OCI-LY1 (cell line): ENCODE data around the gene MTLN.
"Not testable (repeated sequence)": the region's sequence is repeated elsewhere in the genome, so short reads cannot be mapped to it uniquely, and the experiment has no call there.

Experiments
- H2AFZ ChIP-seq: fragments of 200-600 bp; sonication (generic), shearing (Covaris generic); 2 replicates; pipeline ENCODE4 v1.6.0; 2014; ENCODE audit warnings: antibody characterized with exemption, mild to moderate bottlenecking, low read length
- H3F3A ChIP-seq: fragments of 200-600 bp; sonication (generic), shearing (Covaris generic); 2 replicates; pipeline ENCODE4 v1.6.0; 2014; ENCODE audit warnings: mild to moderate bottlenecking, antibody characterized with exemption, low read length, moderate library complexity; ENCODE audit not compliant: insufficient read depth
- H3K27ac ChIP-seq: fragments of 200-600 bp; sonication (generic); 2 replicates; pipeline ENCODE4 v1.5.1; 2014; ENCODE audit warnings: low read length, mixed run types, mild to moderate bottlenecking, low read depth; ENCODE audit not compliant: poor library complexity, severe bottlenecking
- H3K27me3 ChIP-seq: fragments of 200-600 bp; sonication (generic); 2 replicates; pipeline ENCODE4 v1.6.0; 2014; ENCODE audit warnings: antibody characterized with exemption, mild to moderate bottlenecking, low read length, moderate library complexity; ENCODE audit not compliant: insufficient read depth
- H3K36me3 ChIP-seq: fragments of 200-600 bp; sonication (generic); 2 replicates; pipeline ENCODE4 v1.6.1; 2014; ENCODE audit warnings: mild to moderate bottlenecking, antibody characterized with exemption, low read length, moderate library complexity, mixed read lengths; ENCODE audit not compliant: insufficient read depth
- H3K4me1 ChIP-seq: fragments of 200-600 bp; sonication (generic); 2 replicates; pipeline ENCODE4 v1.5.1; 2014; ENCODE audit warnings: mild to moderate bottlenecking, low read length, moderate library complexity; ENCODE audit not compliant: insufficient read depth, severe bottlenecking
- H3K4me2 ChIP-seq: fragments of 200-600 bp; sonication (generic), shearing (Covaris generic); 2 replicates; pipeline ENCODE4 v1.6.1; 2014; ENCODE audit warnings: low read length
- H3K4me3 ChIP-seq: fragments of 200-600 bp; sonication (generic); 2 replicates; pipeline ENCODE4 v1.5.1; 2014; ENCODE audit warnings: low read length, low read depth, mild to moderate bottlenecking, mixed read lengths; ENCODE audit not compliant: poor library complexity, severe bottlenecking
- H3K79me2 ChIP-seq: fragments of 200-600 bp; shearing (Covaris generic); 2 replicates; pipeline ENCODE4 v1.6.1; 2016; ENCODE audit warnings: mixed run types, low read length, mixed read lengths; ENCODE audit not compliant: insufficient read depth
- H3K9ac ChIP-seq: fragments of 200-600 bp; sonication (generic), shearing (Covaris generic); 2 replicates; pipeline ENCODE4 v1.6.1; 2014; ENCODE audit warnings: mild to moderate bottlenecking, low read length, mixed read lengths
- H3K9me2 ChIP-seq: fragments of 200-600 bp; sonication (generic), shearing (Covaris generic); 2 replicates; pipeline ENCODE4 v1.6.1; 2014; ENCODE audit warnings: low read depth, mild to moderate bottlenecking, low read length, mixed read lengths
- H3K9me3 ChIP-seq: fragments of 200-600 bp; shearing (Covaris generic); 2 replicates; pipeline ENCODE4 v1.6.1; 2014; ENCODE audit warnings: low read length, mixed read lengths
- H4K20me1 ChIP-seq: fragments of 200-600 bp; sonication (generic), shearing (Covaris generic); 2 replicates; pipeline ENCODE4 v1.6.0; 2016; ENCODE audit warnings: mild to moderate bottlenecking, low read length; ENCODE audit not compliant: insufficient read depth
- CTCF ChIP-seq: fragments of 200-600 bp; sonication (generic), shearing (Covaris generic); IDR thresholded peaks from 2 replicates; pipeline ENCODE4 v1.5.1; 2017; ENCODE audit warnings: mild to moderate bottlenecking, antibody characterized with exemption, low read length, moderate library complexity, mixed read lengths
- EZH2 ChIP-seq: fragments of 200-600 bp; sonication (generic), shearing (Covaris generic); IDR thresholded peaks from 2 replicates; pipeline ENCODE4 v1.8.0; 2017; ENCODE audit warnings: borderline replicate concordance, mixed run types, mild to moderate bottlenecking, antibody characterized with exemption, low read length, moderate library complexity, mixed read lengths

The MTLN gene

DNA sequence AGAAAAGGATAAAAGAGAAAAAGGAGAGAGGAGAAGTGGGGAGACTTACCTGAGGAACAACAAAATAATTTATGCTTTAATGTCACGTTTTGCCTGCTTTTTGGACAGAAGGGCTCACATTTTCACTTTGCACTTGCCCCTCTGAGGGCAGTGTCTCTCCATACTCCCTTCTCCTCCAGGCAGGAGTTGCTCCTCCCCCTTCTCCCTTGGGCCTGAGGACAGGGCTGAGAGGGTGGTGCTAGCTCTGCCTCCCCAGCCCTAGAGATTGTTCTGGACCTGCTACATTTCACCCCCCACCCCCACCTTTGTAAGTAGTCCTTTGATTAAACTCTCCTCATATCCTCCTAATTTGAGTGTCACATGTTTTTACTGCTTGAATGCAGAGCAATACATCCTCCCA, 17.5 kb upstream of the MTLN start:
- not testable (repeated sequence) for H3K9me2 ChIP-seq, H4K20me1 ChIP-seq, H3K36me3 ChIP-seq

GRCh38 chr2:110222626-110223025, 10.3 kb upstream of the MTLN start:
- not testable (repeated sequence) for H3K79me2 ChIP-seq, H3K9me2 ChIP-seq, H3K9ac ChIP-seq, H3K4me3 ChIP-seq, H2AFZ ChIP-seq, H3F3A ChIP-seq, H3K36me3 ChIP-seq, H3K9me3 ChIP-seq, H3K4me1 ChIP-seq, H4K20me1 ChIP-seq, H3K27me3 ChIP-seq, H3K27ac ChIP-seq, H3K4me2 ChIP-seq

More for the DNA sequence above, 17.5 kb upstream of the MTLN start:
- H3K9ac ChIP-seq, H3K4me3 ChIP-seq, H3K4me2 ChIP-seq, H3K79me2 ChIP-seq, H3K27me3 ChIP-seq, H3K9me3 ChIP-seq, H3K4me1 ChIP-seq, H2AFZ ChIP-seq, H3K27ac ChIP-seq, H3F3A ChIP-seq: not testable (repeated sequence)

DNA sequence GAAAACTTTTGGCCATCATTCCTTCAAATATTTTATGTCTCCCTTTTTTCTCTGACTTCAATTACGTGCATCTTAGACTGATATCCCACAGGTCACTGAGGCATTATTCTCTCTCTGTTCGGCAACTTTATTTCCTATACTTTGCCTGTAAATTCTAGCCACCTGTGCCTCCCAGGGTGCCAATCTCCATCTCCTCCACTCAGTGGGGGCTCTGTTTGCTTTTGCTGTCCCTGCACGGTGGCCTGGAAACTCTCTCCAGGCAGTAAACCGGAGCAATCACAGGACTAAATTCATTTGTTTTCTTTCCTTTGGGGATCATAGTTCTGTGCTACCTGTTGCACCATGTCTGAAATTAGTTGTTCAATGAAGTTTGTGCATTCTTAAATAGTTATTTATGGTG, 9.6 kb upstream of the MTLN start:
- H3K9me2 ChIP-seq = no peaks in the 10 kb centered on the region
- no peaks in the 10 kb centered on the region for H3F3A ChIP-seq
- H3K9ac ChIP-seq = no peak overlapping the region
- no peaks in the 10 kb centered on the region for H3K9me3 ChIP-seq
- H3K27ac ChIP-seq = no peak overlapping the region
- H3K27me3 ChIP-seq = no peaks in the 10 kb centered on the region
- H3K4me2 ChIP-seq = no peak overlapping the region
- H3K4me3 ChIP-seq = no peak overlapping the region
- no peak overlapping the region for H2AFZ ChIP-seq
- no peaks in the 10 kb centered on the region for H4K20me1 ChIP-seq
- no peaks in the 10 kb centered on the region for H3K4me1 ChIP-seq
- no peak for TF ChIP-seq CTCF
- no peak for TF ChIP-seq EZH2
- no peaks in the 10 kb centered on the region for H3K36me3 ChIP-seq
- H3K79me2 ChIP-seq = no peaks in the 10 kb centered on the region

- H3K79me2 ChIP-seq = no peaks in the 10 kb centered on the region
- H3F3A ChIP-seq = no peaks in the 10 kb centered on the region
- no peak for TF ChIP-seq CTCF
- no peak for TF ChIP-seq EZH2
- H2AFZ ChIP-seq = no peak overlapping the region
- no peaks in the 10 kb centered on the region for H4K20me1 ChIP-seq
- no peaks in the 10 kb centered on the region for H3K27me3 ChIP-seq
- H3K9me2 ChIP-seq = no peaks in the 10 kb centered on the region
- H3K4me1 ChIP-seq = no peaks in the 10 kb centered on the region
- no peak overlapping the region for H3K9ac ChIP-seq
- no peak overlapping the region for H3K27ac ChIP-seq
- H3K9me3 ChIP-seq = no peaks in the 10 kb centered on the region
- no peak overlapping the region for H3K4me3 ChIP-seq
- H3K4me2 ChIP-seq = no peak overlapping the region
- no peaks in the 10 kb centered on the region for H3K36me3 ChIP-seq
Measured at GRCh38 chr2:110220190-110220564, 7.8 kb upstream of the MTLN start.
